Small intestine (tissue), 7 donors: ENCODE data around the gene EEFSEC. TPM values are rescaled to one million over a fixed set of nuclear protein-coding genes. Genes with fewer than 3 reads are reported as not detected.

Source experiments
- DNase-seq, 2 donors: peaks; one replicate each; pipeline versions ENCODE4 v3.0.0 to v3.0.0-alpha.2; 2013
- FAIRE-seq: peaks from 2 replicates; lab custom pipeline; 2012; peaks lifted over from hg19 to GRCh38; lab: Jason Lieb, UNC
- H3K27ac ChIP-seq, 3 donors: one replicate each; pipeline ENCODE4 v1.5.1; 2013; ENCODE audit warnings: low read length in 2 of 3, mild to moderate bottlenecking in 2 of 3, control low read depth in 1 of 3, inconsistent platforms in 1 of 3, low read depth in 1 of 3, moderate library complexity in 1 of 3
- H3K27me3 ChIP-seq, 3 donors: one replicate each; pipeline ENCODE4 v1.6.1; 2013; ENCODE audit warnings: low read length in 3 of 3, inconsistent platforms in 1 of 3; ENCODE audit not compliant: control insufficient read depth in 3 of 3, insufficient read depth in 3 of 3
- H3K36me3 ChIP-seq, 3 donors: one replicate each; pipeline ENCODE4 v1.6.1; 2013; ENCODE audit warnings: low read length in 3 of 3, inconsistent platforms in 1 of 3, low read depth in 1 of 3, mild to moderate bottlenecking in 1 of 3, moderate library complexity in 1 of 3; ENCODE audit not compliant: control insufficient read depth in 3 of 3, insufficient read depth in 2 of 3
- H3K4me1 ChIP-seq, 3 donors: one replicate each; pipeline ENCODE4 v1.6.1; 2013; ENCODE audit warnings: low read length in 2 of 3, inconsistent platforms in 1 of 3, low read depth in 1 of 3, mild to moderate bottlenecking in 1 of 3, moderate library complexity in 1 of 3; ENCODE audit not compliant: control insufficient read depth in 3 of 3, insufficient read depth in 2 of 3
- H3K4me3 ChIP-seq, 3 donors: one replicate each; pipeline ENCODE4 v1.5.1; 2013; ENCODE audit warnings: low read length in 3 of 3, control low read depth in 1 of 3, inconsistent platforms in 1 of 3, low read depth in 1 of 3, mild to moderate bottlenecking in 1 of 3, moderate library complexity in 1 of 3
- H3K9me3 ChIP-seq, 2 donors: one replicate each; pipeline ENCODE4 v1.6.1; 2013; ENCODE audit warnings: low read depth in 1 of 2, low read length in 1 of 2; ENCODE audit not compliant: control insufficient read depth in 2 of 2, insufficient read depth in 1 of 2
- WGBS, 3 donors: extraction: QIAGEN DNeasy Blood & Tissue Kit; methylation state at CpG; one replicate each; pipeline ENCODE4 v1.1.7; 2013; 5-methylcytosine and 5-hydroxymethylcytosine counted together
- polyA plus RNA-seq, 4 donors: library from polyadenylated mRNA; stranded (reverse) in 3 of 4; unstranded in 1 of 4; fragments of 200-250 nt in 3 of 4; fragments of 120-200 nt in 1 of 4; gene quantifications; one replicate each; pipeline versions ENCODE4 v1.2.1 to v1.2.3, GENCODE V29; 2013
- donor health status: healthy with polysubstance abuse.
- donor health status: control.
- donor health status: control.
- donor health status: Bipolar disorder and iron deficiency.
- donor health status: healthy.

EEFSEC gene
- polyA plus RNA-seq, 4 donors, result 4.9 to 29.0 (median 10.2) TPM

DNA sequence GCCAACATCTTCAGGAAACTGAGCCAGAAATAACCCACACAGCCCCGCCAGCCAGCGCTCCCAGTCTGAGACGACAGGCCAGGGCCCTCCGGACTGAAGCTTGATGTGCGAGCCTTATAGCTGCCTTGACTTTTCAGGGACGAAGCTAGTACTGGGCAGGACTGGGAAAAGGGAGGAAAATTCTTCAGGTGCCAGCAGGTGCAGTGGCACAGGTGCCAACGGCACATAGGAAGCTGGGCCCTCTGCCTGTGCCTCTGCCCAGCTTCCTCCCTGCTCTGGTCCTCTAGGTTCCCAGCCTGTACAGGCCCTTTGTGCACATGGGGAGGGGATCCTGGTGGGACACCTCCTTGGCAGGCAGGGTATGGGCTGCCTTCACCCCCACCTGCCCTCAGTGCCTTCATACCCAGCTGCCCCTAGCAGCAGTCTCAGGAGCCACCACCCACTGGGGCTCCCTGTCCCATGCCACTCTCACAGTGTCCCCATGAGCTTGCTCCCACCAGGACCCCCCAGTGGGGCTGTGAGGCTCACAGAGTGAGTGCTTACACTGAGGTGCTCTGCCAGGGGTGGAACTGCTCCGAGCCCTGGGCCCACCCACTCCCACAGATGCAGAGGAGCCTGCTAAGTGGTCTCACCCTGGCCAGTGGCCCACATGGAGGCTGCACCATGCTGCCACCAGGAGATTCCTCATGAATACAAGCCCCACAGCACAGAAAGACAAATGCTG is 252.4 kb downstream of the EEFSEC start:
- no peaks in the 10 kb centered on the region for H3K27me3 ChIP-seq
- FAIRE-seq (no peak), DNase-seq (no peak)
- 80 to 92% (median 91%) methylated on average over 8 of the region's 8 CpGs for WGBS, 3 donors
- H3K27ac ChIP-seq, result no peak overlapping the region
- no peak overlapping the region for H3K4me3 ChIP-seq
- peaks cover 0 to 27% (median 0%) of the 10 kb centered on the region in 3 donors for H3K4me1 ChIP-seq
- H3K9me3 ChIP-seq, result no peaks in the 10 kb centered on the region
- H3K36me3 ChIP-seq, result peaks cover 0 to 36% (median 0%) of the 10 kb centered on the region in 3 donors

DNA sequence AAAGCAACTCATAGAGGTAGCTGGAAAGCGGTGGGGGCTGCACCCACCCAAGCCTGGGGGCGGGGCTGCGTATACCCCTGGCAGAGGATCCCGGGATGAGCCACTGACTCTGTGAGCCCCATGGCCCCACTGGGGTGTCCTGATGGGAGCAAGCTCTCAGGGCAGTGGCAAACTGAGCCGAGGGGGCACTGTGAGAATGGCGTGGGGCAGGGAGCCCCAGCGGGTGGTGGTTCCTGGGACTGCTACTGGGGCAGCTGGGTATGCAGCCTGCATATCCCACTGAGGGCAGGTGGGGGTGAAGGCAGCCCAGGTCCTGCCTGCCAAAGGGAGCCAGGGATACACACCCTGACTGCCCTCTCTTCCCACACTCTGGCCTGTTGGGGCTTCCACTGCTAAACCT is 254.0 kb downstream of the EEFSEC start:
- H3K27ac ChIP-seq, result no peak overlapping the region
- 89 to 93% (median 89%) methylated on average over 7 of the region's 7 CpGs for WGBS, 3 donors
- DNase-seq, result no peak
- no peak overlapping the region for H3K4me3 ChIP-seq
- H3K27me3 ChIP-seq, result no peaks in the 10 kb centered on the region
- H3K4me1 ChIP-seq, result peaks cover 0 to 35% (median 0%) of the 10 kb centered on the region in 3 donors
- no peaks in the 10 kb centered on the region for H3K9me3 ChIP-seq
- no peak for FAIRE-seq
- H3K36me3 ChIP-seq, result peaks cover 0 to 39% (median 0%) of the 10 kb centered on the region in 3 donors

DNA sequence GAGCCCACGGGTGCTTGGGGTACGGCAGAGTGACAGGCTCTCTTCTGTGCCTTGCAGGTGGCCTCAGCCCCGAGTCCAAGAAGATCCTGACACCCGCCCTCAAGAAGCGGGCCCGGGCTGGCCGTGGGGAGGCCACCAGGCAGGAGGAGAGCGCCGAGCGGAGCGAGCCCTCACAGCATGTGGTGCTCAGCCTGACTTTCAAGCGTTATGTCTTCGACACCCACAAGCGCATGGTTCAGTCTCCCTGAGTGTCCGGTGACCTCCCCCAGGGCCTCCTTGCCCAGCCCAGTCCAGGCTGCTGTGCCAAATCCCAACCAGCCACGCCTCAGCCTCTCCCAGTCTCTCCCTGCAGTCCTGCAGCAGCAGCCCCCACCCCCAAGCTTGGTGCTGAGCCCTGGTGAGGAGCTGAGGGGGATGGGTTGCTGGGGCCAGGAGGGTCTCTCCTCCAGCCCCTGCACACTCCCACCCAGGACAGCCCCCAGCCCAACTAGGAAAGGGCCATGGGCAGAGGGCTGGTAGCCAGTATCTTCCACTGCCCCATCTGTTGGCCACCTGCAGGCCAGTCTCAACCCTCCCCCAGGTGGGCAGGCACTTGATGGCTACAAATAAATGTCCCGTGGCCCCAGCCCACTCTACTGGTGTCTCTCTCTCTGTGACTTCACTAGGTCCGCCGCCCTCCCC is 254.9 kb downstream of the EEFSEC start:
- FAIRE-seq (no peak), DNase-seq (no peak)
- Histone ChIP-seq H3K4me1 (peaks cover 0 to 34% (median 0%) of the 10 kb centered on the region in 3 donors), H3K4me3 (no peak overlapping the region), H3K36me3 (peaks cover 0 to 39% (median 0%) of the 10 kb centered on the region in 3 donors), H3K9me3 (no peaks in the 10 kb centered on the region), H3K27ac (no peak overlapping the region), H3K27me3 (no peaks in the 10 kb centered on the region)
- 89 to 92% (median 91%) methylated on average over 14 to 19 of the region's 19 CpGs for WGBS, 3 donors

DNA sequence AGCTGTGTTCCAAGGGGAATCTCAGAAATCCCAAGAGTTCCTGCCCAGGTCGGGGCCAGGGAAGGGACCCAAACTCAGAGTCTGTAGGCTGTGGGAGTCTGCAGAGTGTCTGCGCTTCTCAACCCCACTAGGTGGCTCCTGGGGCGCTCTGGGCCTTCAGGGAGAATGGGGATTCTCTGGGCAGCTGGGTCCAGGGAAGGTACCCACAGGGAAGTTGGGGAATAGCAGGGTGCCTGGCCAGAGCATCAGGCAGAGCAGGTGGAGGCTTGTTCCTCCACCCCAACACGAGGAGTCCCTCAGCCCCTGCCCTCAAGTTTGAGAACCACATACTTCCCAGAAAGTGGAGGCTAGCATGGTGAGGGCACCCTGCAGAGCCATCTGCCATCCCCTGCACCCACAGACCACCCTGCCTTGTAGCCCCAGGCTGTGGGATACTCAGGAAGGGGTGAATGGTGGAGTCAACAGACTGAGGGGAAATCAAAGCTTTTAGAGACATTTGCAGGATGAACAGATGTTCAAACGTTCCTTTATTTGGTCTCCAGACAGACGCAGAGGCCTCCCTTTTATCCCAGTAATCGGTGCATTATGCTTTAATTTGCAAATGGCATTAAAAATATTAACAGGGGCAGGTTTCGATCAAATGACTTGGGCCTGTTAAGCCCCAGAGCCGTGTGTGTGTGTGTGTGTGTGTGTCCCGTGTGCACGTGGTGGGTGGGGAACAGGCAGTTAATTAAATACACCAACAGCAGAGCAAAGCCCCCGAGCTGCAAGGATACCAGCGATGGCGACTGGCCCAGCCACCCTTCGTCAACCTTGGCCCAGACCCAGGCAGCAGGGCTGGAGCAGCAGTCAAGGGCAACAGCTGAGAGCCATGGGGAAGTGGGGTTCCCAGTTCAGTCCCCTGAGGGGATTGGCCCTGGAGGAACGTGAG is 255.7 kb downstream of the EEFSEC start:
- no peaks in the 10 kb centered on the region for H3K9me3 ChIP-seq
- WGBS, 3 donors, result 75 to 88% (median 80%) methylated on average over 16 of the region's 16 CpGs
- no peak overlapping the region for H3K27ac ChIP-seq
- peaks cover 0 to 45% (median 0%) of the 10 kb centered on the region in 3 donors for H3K36me3 ChIP-seq
- H3K27me3 ChIP-seq, result no peaks in the 10 kb centered on the region
- FAIRE-seq (no peak), DNase-seq (no peak)
- peaks cover 0 to 33% (median 0%) of the 10 kb centered on the region in 3 donors for H3K4me1 ChIP-seq
- H3K4me3 ChIP-seq, result no peak overlapping the region

DNA sequence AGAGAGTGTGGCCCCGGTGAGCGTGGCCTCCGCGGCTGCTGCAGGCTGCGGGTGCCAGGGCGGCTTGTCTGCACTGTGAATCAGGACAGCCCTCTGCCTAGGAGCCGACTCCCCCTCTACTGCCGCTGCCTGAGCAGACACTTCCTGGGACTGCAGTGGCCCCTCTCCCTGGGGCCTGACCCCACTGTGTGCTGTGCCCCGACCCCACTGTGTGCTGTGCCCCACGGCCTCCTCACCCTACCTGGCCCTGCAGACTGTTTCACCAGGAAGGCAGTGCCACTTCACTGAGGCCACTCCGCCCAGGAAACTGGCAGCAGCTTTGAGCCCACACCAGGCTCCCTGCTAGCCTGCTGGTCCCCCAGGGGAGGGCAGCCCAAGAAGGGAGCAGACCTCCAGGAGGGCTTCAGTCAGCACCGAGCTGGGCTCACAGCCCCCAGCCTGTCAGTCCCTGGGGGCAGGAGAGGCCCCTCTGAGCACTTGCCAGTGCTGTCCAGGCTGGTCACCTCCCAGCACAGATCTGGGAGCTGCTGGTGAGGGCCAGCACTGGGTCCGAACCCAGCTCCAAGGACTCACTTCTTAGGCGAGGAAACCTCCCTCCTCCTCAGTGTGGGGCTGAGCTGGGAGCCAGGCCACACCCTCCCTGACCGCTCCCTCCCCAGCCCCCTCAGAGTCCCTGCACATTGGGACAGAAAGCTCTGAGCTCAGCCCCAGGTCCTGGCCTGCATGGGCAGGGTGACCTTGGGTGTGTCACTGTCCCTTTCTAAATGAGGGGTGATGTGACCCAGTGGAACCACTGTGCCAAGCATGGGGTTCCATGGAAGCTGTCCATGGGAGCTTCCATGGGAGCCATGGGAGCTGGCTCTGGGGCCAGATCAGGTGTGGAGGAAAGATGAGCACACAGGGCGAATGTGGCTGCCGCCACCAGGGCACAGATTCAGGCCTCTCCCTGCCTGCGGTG is 256.6 kb downstream of the EEFSEC start:
- WGBS, 3 donors, result 86 to 91% (median 89%) methylated on average over 18 of the region's 18 CpGs

DNA sequence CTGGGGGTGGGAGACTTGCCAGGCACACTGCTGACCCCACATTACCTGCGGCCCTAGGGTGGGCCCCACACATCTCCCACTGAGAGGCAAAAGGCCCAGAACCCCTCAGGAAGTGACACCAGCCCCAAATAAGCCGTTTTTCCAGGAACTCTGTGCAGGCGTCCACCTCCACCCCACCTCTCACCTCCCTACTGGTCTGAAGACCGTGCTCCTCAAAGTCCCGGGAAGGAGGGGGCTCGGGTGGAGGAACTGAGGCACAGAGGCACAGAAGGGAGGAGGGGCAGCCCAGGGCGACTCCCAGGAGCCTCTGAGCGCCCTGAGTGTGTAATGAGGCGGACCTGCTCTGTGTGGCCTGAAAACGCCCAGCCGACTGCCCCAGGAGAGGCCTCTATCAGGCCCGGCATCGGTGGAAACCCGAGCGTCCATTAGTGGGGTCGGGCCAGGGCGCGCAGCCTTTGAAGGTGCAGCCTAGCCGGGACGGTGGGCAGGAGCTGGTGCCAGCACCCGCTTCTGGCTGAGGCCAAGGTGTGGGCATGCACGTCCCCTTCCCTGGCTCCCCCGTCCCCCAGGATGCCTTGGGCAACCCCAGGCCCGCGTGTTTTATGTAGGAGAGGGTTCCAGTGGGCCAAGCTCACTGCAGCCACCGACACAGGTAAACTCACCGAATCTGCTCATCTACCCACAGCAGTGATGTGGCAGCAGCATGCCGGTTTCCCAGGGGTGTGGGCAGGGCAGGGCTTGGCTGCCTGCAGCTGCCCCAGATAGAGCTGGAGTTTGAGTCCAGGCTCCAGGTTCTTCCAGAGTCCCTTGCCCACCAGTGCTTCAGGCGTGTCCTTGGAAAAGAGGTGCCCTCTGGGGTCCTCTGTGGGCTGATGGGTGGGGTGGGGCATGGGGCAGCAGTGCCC is 257.6 kb downstream of the EEFSEC start:
- DNase-seq (no peak), FAIRE-seq (no peak)
- H3K27ac ChIP-seq, result peak overlapping the region in 1 of 3 donors; percentile 3
- no peaks in the 10 kb centered on the region for H3K27me3 ChIP-seq
- peaks cover 0 to 33% (median 0%) of the 10 kb centered on the region in 3 donors for H3K4me1 ChIP-seq
- H3K9me3 ChIP-seq, result no peaks in the 10 kb centered on the region
- H3K36me3 ChIP-seq, result peaks cover 0 to 39% (median 0%) of the 10 kb centered on the region in 3 donors
- H3K4me3 ChIP-seq, result no peak overlapping the region
- 69 to 84% (median 75%) methylated on average over 29 of the region's 29 CpGs for WGBS, 3 donors

More for the DNA sequence above, 256.6 kb downstream of the EEFSEC start:
- Histone ChIP-seq H3K27ac (no peak overlapping the region), H3K4me1 (peaks cover 0 to 33% (median 0%) of the 10 kb centered on the region in 3 donors), H3K27me3 (no peaks in the 10 kb centered on the region), H3K4me3 (no peak overlapping the region), H3K9me3 (no peaks in the 10 kb centered on the region), H3K36me3 (peaks cover 0 to 45% (median 0%) of the 10 kb centered on the region in 3 donors)
- FAIRE-seq (no peak), DNase-seq (no peak)

DNA sequence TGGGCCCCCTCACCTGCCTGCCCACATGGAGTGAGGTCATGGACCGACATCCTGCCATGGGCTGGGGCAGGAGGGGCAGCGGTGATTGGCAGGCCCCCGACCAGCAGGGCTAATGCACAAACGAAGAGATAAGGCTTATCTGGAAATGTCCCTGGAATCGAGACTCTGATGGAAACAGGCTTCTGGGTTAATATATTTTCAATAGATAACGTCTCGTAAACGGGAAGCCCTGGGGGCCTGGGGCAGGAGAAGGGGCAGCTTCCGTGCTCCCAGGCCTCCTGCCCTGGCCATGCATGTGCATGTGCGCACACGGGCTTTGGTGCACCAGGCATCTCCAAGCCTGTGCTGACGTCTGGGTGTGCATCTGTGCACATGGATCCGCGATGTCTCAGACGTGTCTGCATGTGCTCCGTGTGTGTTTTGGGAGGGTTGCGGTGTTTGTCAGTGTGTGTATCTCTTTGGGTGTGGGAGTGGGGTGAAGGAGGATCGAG is 258.3 kb downstream of the EEFSEC start:
- Histone ChIP-seq H3K4me3 (no peak overlapping the region), H3K9me3 (no peaks in the 10 kb centered on the region), H3K4me1 (peaks cover 0 to 36% (median 0%) of the 10 kb centered on the region in 3 donors), H3K27ac (peak overlapping the region in 1 of 3 donors; percentile 3), H3K36me3 (peaks cover 0 to 36% (median 0%) of the 10 kb centered on the region in 3 donors), H3K27me3 (no peaks in the 10 kb centered on the region)
- DNase-seq, result peak in 1 of 2 donors; percentile 50
- 37 to 62% (median 46%) methylated on average over 18 of the region's 18 CpGs for WGBS, 3 donors
- FAIRE-seq, result no peak
